ENCODE data around the gene MATCAP1.

MATCAP1 gene

DNA sequence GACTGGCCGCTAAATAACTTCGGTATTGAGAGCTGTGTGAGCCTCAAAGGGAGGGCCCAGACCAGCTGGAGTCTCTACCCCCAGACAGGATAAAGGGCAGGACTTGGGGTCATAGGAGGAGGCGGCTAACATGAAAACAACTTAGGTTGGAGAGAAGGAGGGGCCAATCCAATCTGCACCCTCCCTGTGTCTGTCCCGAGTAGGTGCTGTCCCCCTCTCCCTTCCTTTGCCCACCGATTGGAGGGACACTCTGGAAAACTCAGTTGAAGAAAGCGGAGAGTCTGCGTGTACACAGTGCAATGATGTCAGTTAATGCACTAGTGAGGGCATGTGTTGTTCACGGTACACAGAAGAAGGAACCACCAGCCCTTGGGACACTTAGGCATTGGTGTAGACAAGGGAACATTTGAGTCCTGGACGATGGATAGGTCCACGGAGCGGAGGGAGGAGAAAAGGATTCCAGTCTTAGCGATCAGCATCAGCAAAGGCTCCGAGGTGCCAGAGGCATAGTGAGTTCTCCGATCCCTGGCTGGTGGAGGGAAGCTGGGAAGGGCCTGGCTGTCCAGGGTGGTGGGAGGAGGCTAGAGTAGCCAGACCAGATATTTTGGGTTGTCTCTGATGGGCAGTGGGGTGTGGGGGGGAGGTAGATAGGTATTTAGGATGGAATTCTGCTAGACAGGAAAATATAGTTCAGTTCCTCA is 12.7 kb downstream of the MATCAP1 start:
- DNase-seq, result no peak

DNA sequence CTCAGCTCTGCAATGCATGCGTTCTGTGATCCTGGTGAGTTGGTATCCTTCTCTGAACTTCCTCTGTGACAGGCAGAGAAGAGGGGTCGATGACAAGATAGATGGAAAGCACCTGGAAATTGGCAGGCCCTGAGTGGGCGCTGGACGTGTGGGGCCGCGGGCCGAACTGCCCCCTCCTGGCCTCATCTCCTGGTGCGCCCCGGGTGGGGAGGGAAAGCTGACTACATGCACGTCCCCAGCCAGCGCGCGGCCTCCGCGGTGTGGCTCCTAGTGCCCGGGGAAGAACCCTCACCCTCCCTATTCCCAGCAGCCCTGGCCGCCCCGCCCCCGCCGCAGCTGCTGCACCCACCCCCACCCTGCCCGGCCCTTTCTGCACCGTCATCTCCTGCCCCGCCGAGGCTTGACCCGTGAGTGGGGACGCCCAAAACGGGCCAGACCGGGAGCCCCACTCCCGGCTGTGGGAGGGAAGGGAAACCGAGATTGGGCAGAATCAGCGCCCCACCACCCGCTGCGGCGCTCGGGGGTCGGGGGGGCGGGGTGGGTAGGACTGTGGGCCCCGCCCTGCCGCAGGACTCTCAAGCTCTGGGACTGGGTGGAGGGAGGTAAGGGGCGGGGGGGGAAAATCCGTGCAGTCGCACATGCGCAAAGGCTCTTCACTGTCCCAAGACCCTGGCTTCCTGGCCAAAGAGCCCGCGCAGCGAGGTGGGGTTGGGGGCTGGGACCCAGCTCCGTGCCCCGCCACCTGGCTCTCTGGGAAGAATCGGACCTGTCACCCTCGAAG is 13.4 kb downstream of the MATCAP1 start, which contains the start of gene NOL3:
Gene NOL3, plus strand, starts transcription at position 371 of the 781 bp plus-strand sequence.
- peak; percentile 53 for DNase-seq

DNA sequence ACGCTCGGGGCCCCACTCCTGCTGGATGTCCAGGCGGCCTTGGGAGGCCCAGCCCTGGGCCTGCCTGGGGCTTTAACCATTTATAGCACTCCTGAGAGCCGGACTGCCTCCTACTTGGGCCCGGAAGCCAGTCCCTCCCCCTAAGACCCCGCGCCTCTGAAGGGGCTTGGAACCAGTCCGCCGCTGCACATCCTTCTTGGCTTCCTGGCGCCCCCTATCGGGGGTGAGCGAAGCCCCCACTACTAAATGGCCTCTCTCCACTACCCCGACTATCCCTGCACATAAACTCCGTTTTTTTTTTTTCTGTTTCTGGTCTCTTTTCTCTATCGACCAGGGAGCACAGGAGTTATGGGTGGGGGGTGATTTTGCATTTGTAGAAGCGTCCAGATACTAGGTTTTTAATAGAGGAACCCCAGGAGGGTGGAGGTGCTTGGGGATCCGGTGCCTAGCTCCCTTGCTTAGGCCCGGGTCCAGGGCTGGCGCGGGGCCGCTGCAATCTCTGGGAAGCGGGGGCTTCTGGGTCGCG is 14.1 kb downstream of the MATCAP1 start:
- DNase-seq, result peak; percentile 31

DNA sequence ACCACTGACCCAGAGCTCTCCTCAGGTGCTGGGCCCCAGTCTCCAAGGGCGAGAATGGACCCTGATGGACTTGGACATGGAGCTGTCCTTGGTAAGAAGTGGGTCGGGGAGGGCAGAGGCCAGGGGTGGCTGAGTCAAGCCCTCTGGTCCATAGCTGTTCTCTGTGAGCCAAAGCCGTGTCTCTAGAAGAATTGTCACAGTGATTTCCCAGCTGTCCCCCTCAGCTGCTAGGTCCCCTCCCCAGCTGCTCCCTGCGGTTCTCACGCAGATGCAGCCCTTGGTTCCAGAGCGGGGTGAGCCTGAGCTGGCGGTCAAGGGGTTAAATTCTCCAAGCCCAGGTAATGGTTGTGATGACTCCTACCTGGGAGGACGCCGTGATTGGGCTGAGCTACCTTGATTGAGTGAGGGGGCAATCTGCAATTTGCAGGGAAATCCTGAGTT is 14.7 kb downstream of the MATCAP1 start:
- no peak for DNase-seq

DNA sequence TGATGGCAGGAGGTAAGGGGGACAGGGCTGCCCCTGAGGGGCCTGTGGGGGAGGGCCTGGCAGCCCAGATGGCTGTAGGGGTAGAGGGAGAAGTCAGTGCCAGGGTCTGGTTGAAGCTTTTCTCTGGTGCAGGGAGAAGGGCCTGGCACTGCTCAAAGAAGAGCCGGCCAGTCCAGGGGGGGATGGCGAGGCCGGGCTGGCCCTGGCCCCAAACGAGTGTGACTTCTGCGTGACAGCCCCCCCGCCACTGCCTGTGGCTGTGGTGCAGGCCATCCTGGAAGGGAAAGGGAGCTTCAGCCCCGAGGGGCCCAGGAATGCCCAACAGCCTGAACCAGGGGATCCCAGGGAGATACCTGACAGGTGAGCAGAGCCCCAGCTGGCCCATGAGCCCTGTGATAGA is 16.2 kb downstream of the MATCAP1 start:
- no peak for DNase-seq

DNA sequence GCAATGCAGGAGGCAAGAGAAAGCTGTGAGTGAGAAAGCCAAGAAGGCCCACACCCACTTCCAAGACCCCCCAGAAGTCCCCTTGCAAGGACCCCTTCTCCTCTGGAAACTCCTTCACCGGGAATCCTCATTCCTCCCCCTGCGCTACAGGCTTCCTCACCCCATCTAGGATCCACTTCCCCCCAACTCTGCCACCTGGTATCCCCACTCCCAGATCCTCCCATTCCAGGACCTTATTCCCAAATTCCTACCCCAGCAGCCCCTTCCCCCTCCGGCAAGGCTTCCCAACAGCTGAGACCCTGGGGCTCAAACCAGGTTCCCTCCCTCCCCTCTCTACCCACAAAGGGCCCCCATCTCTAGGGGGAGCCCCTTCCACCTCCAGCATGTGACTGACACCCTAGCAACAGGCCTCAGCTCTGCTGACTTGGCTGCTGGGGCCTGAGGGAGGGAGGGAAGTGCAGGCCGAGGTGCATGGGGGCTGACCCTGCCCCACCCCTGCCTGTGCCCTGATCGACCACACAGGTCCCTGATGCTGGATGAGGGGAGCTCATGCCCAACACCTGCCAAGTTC is 17.1 kb downstream of the MATCAP1 start:
- no peak for DNase-seq

DNA sequence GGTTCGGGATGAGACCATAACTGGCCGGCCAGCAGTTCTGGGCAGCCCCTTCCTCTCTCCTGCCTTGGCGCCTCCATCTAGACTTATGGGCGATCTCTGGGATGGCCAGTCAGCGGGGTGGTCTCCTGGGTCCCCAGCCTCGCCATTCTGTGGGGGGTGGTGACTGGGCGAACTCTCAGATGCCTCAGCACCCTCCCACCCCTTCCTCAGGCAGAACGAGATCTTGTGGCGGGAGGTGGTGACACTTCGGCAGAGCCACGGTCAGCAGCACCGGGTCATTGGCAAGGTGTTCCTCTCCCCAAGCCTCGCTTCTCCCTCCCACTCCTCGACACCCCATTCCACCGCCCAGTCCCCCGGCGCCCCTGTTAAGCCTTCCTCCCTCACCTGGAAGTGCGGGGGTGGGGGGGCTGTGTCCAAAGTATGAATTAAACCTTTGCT is 17.6 kb downstream of the MATCAP1 start:
- DNase-seq, result no peak

DNA sequence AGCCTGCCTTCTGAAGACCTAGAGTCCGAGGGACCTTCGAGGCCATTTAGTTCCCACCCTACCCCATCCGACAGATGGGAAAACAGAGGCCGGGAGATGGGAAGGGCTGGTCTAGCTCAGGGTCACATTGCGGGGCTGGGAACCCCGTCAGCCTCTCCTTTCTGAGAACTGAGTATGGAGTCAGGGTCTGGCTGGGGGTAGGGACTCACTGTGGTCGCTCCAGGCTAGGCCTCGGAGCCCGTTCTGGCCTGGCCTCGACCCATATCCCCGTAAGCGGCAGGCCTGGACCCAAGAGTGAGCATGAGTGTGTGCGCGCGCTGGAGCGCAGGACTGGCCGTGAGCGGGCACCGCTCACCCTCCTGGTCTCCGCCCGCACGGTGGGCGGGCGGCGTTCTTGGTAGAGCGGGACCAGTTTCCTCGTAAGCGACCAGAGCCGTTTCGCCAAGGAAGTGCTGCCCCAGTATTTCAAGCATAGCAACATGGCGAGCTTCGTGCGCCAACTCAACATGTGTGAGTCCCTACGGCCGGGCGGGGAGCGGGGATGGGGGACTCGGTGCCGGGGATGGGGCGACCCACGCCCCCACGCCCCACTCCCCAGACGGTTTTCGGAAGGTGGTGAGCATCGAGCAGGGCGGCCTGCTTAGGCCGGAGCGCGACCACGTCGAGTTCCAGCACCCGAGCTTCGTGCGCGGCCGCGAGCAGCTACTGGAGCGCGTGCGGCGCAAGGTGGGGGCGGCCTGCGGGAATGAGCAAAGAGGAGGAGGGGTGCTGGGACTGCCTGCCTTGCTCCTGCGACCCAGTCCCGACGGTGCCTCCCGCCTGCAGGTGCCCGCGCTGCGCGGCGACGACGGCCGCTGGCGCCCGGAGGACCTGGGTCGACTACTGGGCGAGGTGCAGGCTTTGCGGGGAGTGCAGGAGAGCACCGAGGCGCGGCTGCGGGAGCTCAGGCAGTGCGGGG is 18.4 kb downstream of the MATCAP1 start:
- no peak for DNase-seq

DNA sequence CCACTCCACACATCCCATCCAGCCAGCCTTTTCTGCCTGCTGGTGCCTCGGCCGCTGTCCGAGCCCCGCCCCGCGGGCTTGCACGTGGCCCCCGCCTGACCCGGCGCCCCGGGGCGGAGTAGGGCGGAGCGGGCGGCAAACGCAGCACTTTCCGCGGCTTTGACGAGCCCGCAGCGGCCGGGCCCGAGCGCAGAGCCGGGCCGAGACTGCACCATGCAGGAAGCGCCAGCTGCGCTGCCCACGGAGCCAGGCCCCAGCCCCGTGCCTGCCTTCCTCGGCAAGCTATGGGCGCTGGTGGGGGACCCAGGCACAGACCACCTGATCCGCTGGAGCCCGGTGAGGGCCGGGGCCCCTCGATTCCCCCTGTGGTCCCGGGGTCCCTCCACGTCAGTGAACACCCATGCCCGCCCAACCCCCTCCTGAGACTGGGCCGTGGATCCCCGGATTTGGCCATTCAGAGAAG is 19.1 kb downstream of the MATCAP1 start, which contains the start of gene HSF4:
Gene HSF4, plus strand, starts transcription at position 147 of the 463 bp plus-strand sequence. Its CDS starts 67 bp downstream, at position 214.
- DNase-seq, result no peak

DNA sequence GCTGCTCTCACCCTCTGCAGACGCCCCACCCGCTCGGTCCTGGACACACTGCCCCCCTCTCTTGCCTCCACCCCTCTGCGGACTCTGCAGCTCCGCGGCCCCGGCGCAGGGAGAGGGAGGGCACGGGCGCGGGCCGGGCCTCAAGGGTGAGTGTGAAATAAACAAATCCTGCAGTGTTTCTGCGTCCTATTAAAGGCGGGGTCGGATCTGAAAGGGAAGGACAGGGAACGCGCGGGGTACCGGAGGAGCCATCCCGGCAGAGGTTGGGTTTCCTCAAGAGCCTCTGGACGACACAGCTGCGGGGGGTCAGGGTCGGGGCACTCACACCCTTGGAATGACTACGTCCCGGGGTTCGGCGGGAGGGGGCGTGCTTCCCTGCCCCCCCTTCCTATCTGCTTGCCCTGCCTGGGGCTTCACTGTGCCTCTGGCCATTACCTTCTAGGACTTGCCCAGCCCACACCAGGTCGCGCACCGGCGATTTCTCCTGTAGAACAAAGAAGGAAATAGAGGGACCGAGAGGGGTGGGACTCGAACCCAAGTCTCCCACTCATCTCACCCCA is 19.7 kb downstream of the MATCAP1 start:
- DNase-seq, result no peak

DNA sequence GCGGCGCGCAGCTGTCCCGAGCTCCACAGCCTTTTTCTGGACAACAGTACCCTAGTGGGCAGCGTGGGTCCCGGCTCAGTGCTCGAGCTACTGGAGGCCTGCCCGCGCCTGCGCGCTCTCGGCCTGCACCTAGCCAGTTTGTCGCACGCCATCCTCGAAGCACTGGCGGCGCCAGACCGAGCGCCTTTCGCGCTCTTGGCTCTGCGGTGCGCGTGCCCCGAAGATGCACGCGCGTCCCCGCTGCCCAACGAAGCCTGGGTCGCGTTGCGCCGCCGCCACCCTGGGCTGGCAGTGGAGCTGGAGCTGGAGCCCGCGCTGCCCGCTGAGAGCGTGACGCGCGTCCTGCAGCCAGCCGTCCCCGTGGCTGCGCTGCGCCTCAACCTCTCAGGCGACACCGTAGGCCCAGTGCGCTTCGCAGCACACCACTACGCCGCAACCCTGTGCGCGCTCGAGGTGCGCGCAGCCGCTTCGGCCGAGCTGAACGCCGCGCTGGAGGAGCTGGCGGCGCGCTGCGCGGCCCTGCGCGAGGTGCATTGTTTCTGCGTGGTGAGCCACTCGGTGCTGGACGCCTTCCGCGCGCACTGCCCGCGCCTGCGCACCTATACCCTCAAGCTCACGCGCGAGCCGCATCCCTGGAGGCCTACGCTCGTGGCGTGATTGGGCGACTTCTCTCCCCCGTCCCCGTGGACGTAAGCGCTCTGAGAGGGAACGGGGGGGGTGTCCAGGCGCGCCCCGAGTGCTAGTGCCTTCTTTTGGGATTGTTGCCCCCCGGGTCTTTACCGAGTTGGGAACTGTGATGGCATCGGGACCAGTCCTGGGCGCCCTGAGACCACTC is 20.4 kb downstream of the MATCAP1 start:
- DNase-seq, result peak; percentile 77

DNA sequence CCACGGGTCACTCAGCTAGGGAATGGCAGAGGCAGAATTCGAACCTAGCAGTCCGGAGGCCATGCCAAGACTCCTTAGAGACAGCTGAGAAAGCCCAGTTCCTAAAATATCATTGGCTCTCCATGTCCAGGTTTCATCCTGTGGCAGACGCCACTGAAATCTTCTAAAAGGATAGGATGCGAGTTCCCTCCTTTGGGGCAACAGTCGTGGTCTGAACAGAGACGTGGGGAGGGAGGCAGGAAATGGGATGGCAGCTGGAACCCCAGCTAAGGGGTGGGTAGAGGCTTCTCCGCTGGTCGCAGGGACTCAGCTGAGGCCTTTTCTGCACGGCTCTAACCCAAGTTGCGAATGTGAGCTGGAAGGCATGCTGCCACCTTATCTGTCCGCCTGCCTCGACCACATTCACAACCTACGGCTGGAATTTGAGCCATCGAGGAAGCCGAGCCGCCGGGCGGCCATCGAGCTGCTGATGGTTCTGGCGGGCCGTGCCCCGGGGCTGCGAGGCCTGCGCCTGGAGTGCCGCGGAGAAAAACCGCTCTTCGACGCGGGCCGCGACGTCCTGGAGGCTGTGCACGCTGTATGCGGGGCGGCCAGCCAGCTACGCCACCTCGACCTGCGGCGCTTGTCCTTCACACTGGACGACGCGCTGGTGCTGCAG is 21.1 kb downstream of the MATCAP1 start:
- no peak for DNase-seq

DNA sequence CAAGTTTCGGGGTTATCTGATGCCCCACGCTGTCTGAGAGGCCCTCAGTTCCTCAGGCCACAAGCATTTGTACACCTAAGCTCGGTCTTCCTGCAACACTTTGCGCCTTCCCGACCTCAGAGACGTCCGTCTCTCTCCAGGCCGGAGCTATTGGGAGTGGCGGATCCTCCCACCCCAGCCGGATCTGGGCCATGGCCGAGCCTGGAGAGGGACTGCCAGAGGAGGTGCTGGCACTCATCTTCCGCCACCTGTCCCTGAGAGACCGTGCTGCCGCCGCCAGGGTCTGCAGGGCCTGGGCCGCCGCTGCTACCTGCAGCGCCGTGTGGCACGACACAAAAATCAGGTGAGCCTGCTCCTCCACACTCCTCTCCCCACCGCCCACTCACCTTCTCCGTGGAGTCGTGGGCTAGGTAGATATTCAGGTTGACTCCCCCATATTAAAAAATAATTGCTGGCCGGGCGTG is 22.1 kb downstream of the MATCAP1 start:
- no peak for DNase-seq

DNA sequence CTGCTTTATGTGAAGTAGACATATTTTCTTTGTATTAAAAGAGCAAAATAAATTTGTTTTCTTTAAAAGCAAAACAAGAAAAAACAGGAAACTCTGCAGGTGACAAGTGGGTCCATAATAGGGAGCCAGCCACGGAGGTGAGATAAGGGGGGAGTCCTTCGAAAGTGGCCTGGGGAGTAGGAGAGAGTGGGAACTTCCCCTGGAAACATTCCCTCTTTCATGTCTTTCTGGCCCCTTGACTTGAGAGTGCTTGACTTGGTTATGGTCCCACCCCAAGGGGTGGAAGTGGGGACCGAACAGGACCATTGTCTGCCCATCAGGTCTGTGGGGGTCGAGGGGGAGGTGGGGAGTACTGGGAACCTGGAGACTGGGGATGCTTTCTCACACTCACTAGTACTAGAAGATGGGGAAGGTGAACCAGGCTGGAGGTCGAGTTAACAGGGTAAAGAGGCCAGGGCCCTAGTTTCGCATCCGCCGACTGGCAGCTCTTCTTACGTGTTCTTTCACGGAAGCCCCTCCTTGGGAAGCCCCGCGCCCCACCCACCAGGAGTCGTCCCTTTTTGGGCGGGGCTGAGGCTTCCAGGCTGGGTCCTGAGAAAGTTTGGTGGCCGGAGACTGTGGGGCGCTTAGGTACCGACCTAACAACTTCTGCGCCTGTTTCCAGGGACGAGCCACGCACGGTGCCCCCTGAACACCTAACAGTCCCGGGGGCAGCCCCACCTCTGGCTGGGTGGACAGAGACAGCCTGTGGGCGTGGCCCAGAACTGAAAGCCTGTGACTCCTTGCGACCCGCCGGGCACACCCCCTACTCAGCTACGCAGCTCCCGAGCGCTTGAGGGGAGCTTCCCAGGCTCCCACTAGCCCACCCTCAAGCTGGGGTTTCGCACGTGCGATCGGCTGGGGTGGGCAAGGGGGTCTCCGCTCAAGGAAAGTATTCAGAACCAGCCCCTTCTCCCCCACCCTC is 24.8 kb downstream of the MATCAP1 start:
- DNase-seq, result no peak

DNA sequence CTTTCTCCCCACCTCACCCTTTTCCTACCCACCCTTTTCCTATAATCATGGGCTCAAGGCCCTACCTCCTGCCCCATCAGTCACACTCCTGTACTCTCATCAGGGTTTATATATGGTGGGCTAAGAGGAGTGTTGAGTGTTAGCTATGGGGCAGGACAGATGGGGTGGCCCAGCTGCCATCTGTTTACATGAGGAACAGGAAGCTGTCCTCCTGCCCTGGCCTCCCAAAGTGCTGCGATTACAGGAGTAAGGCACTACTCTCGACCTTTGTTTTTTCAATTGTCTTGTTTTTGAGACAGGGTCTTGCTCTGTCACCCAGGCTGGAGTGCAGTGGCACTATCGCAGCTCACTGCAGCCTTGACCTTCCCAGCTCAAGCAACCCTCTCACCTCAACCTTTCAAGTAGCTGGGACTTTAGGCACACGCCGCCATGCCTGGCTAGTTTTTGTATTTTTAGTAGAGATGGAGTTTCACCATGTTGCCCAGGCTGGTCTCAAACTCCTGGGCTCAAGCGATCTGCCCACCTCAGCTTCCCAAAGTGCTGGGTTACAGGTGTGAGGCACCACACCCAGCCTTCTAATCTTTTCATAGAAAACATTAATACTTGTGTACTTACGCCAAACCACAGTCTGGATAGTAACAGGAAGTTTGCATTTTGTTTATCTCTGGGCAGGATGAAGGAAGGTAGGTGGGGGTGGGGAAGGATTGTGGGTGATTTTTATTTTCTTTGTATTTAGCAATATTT is 25.7 kb downstream of the MATCAP1 start:
- DNase-seq, result no peak

DNA sequence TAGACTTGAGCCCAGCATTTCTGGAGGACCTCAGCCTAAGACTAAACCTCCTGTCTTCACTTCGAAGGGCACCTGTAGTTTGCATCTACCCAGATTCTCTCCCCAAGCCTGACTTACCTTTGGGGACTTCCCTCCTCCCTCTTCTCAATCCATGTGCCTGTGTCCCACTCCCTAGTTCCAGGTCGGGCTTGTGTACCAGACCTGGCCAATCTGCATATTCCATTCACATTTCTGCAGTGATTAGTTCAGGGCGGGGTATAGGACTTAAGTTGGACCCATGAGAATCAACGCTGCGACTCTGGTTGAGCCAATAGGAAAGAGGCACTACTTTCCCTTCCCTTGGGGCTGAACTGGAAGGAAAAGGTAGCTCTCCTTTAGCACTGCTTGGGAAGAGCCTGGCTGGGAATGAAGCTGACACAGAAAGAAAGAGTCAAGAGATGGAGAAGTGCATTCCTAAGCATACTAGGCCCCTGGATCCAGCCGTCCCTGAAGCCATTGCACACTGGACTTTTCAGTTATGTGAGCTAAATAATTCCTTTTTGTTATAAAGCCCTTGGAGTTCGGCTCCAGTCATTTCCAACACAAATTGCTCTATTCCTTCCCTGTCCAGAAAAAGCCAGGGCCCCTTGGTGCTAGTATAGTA is 26.5 kb downstream of the MATCAP1 start:
- DNase-seq, result no peak

DNA sequence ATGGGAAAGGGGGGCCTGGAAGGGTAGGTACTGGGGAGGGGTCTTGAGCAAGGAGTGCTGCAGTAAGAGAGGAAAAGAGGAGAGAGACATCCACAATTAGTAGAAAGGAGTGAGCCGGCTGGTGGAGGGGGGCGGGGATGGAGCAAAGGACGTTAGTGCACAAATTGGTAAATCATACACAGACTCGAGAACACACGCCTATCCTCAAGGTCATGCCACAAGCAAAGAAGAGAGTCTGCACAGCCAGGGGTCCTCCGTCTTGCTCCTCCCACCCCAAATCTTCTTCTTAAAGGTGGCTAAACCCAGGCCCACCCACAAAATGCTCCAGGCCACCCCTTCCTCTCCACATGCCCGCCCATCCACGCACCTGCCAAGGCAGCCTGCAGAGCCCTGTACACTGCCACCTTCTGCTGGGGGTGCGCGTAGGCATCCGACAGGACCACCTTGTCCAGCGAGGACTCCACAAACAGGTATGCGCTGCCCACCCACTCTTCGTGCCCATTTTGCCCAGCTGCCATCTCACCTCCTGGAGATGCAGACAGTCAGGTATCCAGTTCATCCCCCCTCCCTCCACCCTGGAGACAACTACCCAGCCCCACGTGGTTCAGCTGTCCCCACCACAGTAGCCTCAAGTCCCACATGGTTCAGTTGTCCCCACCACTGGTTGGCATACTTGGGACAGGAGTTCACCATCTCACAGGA is 27.5 kb downstream of the MATCAP1 start:
- peak; percentile 2 for DNase-seq

Data from NCI-H1105 treated with DMSO at 0.1 percent for 48 hours (cell line).